NCI-H2196 treated with DMSO at 0.1 percent for 48 hours (cell line): ENCODE data around the gene DMRTB1.

Experiments
- DNase-seq: peaks from one replicate; lab custom pipeline; 2025; ENCODE audit not compliant: unreplicated experiment; lab: John Stamatoyannopoulos, UW

Gene DMRTB1

DNA sequence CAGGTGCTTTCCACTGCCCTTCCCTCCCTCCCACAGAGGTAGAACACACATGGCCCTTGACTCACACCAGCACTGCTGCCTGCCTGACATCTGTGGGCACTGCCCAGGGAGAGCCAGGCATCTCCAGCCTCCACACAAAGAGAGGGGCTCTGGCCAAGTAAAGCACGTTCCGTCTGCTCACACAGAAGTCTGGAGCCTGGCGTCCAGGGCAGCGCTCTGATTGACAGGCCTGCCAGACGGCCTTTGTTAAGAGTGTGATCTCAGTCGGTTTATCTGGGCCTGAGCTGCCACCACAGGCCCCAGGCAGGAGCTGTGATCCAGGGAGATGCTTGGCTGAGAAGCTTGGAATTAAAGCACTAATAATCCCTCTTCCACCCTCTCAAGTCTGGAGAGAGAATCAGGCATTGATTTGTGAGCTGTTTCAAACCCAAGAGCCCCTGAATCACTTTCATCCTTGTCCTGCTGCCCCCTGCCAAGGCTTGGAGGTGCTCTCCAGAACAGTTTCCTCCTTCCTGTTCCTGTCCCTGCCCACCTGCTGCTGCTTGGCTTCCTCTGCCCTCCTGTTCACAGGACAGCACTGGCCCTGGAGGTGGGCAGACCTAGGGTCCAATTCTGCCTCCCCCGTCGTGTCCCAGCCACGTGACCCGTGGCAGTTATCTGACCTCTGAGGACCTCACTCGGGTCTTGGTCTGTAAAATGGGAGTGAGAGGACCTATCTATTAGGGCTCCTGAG is 3.7 kb downstream of the DMRTB1 start:
- no peak for DNase-seq

DNA sequence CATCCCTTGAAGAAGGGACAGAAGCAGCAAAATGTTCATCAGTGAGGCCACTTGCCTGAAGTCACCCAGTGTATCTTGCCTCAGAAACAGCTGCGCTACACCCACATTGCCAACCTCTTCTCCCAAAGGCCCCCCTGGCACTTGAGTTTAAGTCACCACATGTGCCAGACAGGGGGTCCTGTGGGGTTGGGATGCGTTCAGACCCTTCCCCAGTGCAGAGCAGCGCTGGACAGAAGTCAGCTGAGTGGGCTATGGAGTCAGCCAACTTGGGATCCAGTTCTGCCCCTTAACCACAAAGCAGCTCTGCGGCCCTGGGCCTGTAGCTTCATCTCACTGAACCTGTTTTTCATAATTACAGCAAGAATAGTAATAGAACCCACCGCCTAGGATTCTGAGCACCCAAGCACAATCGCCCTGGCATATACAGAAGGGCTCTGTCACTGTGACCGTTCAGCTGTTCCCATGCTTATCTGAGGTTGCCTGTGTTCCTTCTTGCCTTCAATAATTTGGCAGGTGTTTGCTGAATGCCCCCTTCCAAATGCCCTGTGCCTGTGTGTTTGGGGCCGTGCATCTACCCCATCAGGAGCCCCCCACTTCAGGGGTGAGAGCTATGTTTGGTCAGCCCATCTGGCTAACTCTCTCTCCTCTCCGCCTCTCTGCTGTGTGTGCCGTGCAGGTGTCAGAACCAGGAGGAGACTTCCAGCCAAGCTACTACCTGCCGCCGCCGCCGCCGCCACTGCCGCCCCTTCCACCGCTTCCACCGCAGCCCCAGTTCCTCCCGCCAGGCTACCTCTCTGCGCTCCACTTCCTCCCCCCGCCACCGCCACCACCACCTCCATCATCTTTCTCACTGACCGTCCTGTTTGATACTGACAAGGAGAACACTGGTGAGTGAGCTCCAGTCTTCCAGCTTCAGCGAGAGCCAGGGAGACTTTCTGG is 5.0 kb downstream of the DMRTB1 start:
- no peak for DNase-seq

DNA sequence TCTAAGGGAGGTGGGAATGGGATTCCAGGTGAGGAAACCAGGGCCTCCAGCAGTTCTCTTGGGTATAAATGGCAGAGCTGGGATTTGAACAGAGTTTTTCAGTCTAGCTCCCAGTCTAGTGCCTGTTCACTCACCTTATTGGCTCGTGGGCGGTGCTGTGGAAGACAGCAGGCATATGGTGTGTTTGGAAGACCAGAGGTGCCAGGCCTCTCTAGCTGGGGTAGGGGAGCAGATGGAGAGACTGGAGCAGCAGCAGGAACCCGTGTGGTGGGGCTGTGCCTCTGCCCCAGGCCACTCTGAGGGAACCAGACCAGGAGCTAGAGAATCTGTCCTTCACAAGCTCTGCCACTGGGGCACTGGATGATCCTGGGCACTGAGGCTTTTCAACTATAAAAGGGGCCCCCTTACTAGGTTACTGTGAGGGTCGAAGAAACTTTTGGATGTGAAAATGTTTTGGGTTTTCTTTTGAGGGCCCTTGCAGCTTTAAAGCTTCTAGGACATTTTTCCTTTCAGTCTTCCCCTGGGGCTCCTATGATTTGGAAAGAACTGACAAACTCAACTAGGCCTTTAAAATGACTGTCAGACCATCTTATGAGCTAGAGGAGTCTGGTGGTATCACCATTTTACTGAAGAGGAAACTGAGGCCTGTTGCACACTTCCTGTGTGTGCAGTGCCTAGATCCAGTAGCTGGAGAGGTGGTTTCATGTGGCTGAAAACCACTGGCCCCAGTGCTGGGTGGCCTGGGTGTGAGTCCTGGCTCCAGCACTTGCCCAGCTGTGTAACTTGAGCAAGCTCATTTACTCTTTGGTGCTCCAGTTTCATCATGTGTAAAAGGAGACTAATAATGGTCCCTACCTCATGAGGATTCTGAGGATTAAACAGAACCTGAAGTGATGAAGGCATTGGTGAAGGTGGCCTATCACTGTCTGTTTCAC is 6.1 kb downstream of the DMRTB1 start:
- DNase-seq = no peak

DNA sequence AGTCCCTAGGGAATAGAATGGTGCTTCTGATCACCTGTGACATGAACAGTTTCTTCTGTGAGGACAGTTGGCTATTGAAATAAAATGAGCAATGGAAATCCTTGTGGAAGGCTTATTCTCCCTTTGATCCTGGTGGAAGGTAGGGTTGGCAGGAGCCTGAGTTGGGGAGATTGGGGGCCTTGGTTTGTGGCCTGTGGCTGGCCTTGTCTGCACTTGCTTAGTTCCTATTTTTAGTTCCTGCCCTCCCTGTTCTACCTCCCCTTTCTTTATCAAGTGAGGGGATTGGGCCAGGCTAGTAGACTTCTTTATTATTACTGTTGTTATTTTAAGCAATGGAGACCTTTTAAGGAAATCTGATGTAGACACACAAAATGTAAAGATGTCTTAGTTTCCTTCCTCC is 8.2 kb downstream of the DMRTB1 start:
- DNase-seq = no peak

DNA sequence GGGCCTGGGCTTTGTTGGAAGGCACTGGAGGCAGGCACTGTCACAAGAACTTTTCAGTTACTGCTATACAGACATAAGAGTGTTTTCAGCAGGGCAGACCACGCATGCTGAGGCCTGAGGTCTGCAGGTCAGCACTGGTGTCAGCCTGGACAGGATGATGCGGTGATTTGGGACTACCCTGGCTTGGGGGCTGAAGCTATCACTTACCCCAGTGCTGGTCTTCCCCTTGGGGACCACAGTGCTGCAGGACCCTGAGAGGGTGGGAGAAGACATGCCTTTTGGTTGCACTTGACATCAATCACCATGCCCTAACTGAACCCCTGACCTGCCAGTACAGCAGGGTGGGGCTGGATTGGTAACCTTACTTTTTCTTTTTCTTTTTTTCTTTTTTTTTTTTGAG is 9.2 kb downstream of the DMRTB1 start:
- DNase-seq = no peak

DNA sequence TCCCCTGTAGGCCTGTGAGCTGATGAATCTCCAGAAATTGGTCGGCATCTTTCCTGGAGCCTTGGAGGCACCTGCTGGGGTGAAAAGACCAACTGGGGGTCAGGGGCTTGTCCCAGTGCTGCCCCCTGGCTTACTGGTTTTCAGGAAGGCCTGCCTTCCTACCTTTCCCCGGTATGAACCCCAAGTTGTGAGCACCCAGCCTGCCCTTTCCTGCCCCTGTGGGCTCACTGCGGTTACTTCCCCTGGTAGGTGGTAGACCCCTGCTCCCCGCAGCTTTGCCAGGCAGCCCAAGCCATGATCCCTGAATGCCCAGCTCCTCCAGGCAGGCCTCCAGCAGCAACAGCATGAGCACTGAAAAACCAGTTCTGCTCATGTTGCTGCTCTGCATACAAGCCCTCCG is 10.2 kb downstream of the DMRTB1 start:
- no peak for DNase-seq

DNA sequence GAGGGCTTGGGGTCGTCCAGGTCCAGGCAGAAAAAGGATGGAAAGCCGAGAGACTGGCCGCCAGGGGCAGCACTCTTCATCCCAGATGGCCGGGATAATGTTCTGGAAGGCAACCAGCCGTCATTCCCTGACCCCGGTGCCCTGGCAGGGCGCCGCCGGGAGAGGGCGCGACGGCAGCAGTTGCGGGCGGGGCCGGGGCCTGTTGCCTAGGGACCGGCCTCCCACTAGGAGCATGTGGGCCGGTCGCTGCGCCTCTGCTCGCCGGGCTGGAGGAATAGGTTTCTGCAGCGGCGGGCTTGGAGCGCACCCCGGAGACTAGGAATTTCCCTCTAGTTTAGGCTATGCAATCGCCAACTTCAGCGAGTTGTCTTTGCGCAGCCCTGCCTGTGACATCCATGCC is 11.0 kb downstream of the DMRTB1 start:
- DNase-seq = no peak

DNA sequence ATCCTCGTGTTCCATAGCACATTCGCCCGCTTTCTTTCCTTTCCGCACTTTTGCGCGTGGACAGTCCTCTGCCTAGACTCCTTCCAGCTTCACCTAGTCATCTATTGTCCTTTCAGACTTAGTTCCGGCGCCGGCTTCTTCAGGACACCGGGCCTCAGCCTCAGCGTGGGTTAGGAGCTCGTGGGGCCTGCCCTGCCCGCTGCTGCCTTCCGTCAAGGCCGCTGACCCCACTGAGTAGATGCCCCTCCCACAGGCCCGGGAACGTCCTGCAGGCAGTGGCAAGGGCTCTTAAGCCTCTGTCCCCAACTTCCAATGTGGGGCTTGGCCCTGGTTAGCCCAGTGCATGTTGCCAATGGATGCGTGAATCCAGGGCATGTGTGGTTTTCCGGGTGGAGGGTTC is 11.4 kb downstream of the DMRTB1 start:
- DNase-seq = no peak

DNA sequence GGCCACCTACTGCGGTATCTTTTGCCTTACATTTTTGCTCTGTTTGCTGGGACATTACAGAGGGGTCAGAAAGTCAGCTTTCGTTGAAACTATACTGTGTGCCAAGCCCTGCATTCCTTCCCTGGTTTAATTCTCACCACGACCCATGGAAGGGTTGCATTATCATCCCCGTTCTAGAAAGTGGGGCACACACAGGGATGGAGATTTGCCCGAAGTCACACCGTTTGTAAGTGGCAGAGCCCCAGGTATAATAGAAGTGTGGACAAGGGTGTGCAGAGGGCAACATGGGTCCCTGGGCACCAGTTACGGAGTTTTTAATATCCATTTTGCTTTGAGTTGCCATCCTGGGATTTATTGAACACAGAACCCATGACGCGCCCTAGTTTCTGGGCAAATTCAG is 11.8 kb downstream of the DMRTB1 start:
- no peak for DNase-seq

DNA sequence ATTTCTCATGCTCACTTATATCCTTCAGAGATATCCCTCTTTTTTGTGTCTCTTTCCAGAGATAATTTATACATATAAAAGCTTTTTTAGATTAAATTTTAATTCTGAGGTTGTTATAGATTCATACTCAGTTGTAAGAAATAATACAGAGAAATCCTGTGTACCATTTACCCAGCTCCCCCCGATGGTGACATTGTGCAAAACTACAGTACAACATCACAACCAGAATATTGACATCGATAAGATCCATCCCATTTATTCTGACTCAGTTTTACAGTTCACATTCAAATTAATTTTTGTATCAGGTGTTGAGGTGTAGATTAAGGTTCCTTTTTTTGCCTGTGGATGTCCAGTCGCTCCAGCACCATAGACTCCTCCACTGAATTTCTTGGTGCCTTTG is 14.3 kb downstream of the DMRTB1 start:
- DNase-seq = no peak

DNA sequence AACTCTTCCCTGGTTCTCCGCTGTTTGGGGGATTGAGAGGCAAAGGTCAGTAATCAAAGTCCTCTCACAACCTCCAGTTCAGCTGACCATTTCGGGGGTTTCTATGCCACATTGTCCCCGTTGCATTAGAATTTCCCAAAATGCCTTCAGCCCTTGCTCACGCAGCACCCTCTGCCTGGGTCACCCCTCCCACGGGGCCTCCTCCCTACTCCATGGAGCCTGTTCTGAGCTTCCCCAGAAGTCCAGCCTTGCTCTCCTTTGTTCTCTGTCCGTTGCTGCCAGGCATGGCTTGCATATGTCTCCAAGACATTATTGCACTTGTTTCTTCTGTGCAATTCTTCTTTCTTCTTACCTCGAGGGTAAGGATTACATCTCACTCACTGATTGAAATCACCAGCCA is 16.5 kb downstream of the DMRTB1 start:
- no peak for DNase-seq

DNA sequence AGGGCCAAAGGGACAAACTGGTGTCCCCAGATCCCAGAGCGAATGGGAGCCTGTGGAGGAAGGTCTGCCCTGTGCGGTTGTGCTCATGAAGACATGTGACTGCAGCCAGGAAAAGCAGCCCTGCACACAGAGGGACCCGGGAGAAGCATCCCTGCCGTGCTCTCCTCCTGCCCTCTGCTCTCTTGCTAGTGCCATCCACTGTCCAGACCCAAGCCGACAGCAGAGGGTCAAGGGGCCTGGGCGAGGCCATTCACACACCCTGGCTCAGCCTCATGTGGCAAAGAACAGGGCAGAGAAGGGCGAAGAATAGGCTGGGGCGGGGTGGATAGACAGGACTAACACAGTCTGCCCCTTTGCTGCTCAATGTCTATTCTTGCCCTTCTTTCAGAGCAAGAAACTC is 17.4 kb downstream of the DMRTB1 start:
- no peak for DNase-seq

DNA sequence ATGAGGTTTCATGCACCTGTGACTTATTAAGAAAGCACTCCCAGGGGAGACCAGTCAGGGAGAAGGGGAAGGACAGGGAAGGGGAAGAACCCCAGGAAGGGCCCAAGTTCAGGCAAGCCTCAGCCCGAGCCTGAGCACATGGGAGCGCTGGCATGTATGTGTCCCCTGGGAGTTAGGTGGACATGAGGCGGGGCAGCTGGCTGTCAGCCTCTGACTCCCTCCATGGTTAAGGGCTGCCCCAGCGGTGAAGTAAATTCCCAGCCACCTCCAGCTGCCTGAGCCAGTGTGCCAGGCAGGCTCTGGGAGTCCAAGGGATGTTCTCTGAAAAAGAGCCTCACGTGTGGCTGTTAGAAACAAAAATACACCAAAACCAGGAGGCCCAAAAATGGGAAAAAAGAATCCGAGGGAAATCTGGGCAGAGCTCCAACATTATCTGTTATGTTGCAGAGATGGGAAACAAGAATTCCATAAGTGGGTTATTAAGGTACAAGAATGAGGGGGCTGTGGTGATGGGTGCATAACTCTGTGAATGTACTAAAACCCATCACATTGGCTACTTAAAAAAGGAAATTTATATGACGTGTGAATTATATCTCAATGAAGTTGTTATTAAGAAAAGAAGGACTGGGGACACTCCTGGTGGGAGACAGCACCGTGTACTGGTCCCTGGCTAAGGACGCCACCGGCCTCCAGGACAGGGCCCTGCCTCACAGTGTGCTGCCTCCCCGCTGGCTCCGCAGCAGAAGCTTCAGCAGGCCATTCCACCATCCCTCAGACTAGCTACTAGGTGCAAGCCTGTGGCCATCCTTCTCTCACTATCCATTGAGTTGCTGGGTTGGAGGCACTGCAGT is 18.7 kb downstream of the DMRTB1 start:
- DNase-seq = no peak

DNA sequence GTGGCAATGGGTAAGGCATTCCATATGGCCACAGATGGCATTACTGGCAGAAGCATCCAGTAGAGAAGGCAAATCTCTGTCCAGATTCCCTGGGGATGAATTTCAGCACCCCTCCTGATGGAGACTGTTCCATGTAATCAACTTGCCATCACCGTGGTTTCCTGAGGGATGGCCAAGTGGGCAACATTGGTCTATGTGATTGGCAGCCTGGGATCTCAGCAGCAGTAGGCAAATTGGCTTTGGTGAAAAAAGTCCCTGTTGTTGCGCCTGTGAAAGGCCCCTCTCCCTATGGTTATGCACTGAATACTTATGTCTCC is 19.3 kb downstream of the DMRTB1 start:
- no peak for DNase-seq

DNA sequence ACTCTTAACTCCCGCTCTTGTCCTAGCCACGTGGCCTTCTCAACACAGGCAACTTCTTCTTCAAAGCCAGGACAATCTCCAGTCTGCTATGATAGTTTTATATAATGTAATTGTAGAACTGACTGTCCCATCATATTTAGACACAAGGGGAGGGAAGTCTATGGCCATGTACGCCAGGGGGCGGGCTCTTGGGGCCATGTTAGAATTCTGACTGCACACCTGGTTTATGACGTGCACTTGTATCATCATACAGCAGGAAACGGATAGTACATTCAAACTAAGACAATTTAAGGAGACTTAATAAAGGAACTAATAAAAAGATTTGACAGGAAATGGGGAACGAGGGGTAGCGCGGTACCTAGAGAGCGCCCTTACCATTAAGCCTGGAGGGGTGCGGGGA is 21.5 kb downstream of the DMRTB1 start:
- no peak for DNase-seq

DNA sequence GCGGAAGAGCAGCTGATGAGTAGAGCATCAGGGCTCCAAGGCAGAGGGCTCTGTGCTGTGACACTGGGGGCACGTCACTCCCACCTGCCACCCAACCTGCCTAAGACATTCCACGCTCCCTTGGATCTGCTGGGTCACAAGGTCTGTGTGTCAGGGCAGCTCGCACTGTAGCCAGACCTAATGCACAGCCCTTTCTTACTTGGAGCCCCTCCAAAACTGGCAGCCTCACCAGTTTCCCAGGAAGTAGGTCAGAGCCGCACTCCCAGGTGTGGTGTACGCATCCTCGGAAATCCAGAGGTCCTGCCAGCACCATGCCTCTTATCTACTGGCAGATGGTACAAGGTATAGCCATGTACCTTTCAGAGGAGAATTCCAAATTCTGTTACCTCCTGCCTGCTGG is 22.3 kb downstream of the DMRTB1 start:
- DNase-seq = no peak

DNA sequence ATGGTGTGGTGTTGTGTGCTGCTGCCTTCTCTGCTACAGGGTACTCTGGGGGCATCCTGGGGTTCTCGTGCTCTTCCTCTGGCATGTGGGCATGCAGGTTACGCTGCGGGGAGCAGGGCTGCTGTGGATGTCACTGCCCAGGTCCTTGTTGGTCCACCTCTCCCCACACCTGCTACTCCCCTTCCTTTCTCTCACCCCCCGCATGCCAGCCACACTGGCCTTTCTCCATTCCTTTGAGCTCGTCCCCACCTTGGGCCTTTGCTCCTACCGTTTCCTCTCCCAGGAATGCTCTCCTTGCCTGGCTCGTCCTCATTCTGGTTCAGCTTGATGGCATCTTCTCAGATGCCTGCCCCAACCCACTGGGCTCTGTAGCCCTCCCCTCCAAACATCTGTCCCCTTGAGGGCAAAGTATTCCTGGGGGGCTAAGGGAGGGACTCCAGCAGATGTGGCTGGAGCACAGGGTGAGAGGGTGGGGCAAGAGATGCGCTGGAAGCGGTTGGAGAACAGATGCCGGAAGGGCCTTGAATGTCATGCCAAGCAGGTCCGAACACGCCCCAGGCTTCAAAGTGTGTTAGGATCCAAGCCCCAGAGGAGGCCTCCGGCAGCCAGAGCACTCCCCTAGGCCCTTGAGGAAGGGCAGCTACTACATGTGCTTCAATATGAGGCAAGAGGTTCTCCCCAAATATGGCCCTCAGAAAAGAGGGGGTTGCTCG is 23.4 kb downstream of the DMRTB1 start:
- no peak for DNase-seq

DNA sequence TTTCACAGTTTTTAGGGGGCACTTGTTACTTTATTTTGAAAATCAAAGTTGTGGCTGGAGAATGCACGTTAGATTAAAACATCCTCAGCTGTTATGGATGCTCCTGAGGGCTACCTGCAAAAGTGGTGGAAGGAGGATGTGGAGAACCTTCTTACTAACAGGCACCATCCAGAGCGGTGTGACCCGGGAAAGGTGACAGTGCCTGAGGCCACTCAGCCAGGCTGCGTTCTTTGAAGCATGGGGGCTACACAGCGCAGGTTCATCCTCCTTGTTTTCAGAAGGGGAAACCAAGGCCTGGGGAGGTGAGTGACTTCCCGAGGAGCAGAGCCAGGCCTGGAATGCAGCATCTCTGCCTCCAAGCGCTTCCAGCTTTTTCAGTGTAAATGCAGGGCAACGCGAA is 24.0 kb downstream of the DMRTB1 start:
- no peak for DNase-seq

DNA sequence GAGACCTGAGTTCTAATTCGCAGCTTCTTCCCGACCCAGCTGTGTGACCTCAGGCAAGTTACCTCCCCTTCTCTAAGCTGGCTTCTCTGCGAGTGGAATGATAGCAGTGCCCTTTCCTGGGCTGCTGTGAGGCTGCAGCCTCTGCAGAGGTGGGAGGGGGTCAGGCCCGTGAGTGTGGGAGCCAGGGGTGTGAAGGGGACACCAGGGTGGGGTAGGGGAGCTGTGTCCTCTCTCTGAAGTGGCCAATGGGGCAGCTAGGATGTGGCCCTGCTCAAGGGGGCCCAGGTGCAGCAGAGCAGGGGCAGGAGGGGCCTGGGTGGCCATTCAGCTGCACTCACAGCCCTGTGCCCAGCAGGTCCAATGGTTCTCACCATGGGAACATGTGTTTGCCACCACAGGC is 24.5 kb downstream of the DMRTB1 start:
- DNase-seq = no peak
